Psoas muscle (tissue), 8 donors: ENCODE results near the gene DIPK1B. TPM values are rescaled to one million over a fixed set of nuclear protein-coding genes. Genes with fewer than 3 reads are reported as not detected.
A peak's percentile ranks its signal among the peaks of the same experiment; 100 is the strongest.

ENCODE experiments used
- ATAC-seq, 4 donors: fragments of 200-7000 bp; cut with Tn5 transposase; one replicate each; pipeline ENCODE4 v1.9.1; 2020; ENCODE audit warnings: moderate library complexity in 3 of 4, mild to moderate bottlenecking in 2 of 4
- DNase-seq, 2 donors: peaks; one replicate each; pipeline ENCODE4 v3.0.0-alpha.2; 2020
- H3K27ac ChIP-seq: fragments of 200-600 bp; one replicate; pipeline ENCODE4 v1.8.0; 2022
- H3K27me3 ChIP-seq, 3 donors: fragments of 200-600 bp in 1 of 3; one replicate each; pipeline versions ENCODE4 v1.6.1 to v1.8.0; 2013 to 2022; ENCODE audit warnings: low read length in 2 of 3, mild to moderate bottlenecking in 2 of 3, moderate library complexity in 1 of 3; ENCODE audit not compliant: insufficient read depth in 3 of 3
- H3K36me3 ChIP-seq, 2 donors: fragments of 200-600 bp in 1 of 2; one replicate each; pipeline versions ENCODE4 v1.6.1 to v1.8.0; 2013 to 2022; ENCODE audit warnings: low read depth in 1 of 2, mild to moderate bottlenecking in 1 of 2, moderate library complexity in 1 of 2; ENCODE audit not compliant: insufficient read depth in 1 of 2
- H3K4me1 ChIP-seq: fragments of 200-600 bp; one replicate; pipeline ENCODE4 v1.8.0; 2022
- H3K4me3 ChIP-seq: fragments of 200-600 bp; one replicate; pipeline ENCODE4 v1.8.0; 2022; ENCODE audit warnings: mild to moderate bottlenecking
- H3K9me3 ChIP-seq: fragments of 200-600 bp; one replicate; pipeline ENCODE4 v1.8.0; 2022
- WGBS, 3 donors: extraction: QIAGEN DNeasy Blood & Tissue Kit; methylation state at CpG; one replicate each; pipeline versions ENCODE4 v1.1.6 to v1.1.7; 2013; 5-methylcytosine and 5-hydroxymethylcytosine counted together
- intact Hi-C, 2 donors: fragments of 100-400 bp; cut with DNase I; formaldehyde crosslinking; loops; one replicate each; pipeline versions ENCODE4 v1.11.0 to v1.14.2; 2022
- polyA plus RNA-seq, 3 donors: library from polyadenylated mRNA; stranded (reverse); fragments of 200-250 nt; gene quantifications; one replicate each; pipeline ENCODE4 v1.2.3, GENCODE V29; 2013
- total RNA-seq, 4 donors: library from RNA; stranded (reverse); fragmentation: NEBNext Ultra II Directional in 2 of 4; extraction: Animal tissue kit (Norgen Biotek cat#: 25700) in 2 of 4; gene quantifications; one replicate each; pipeline versions ENCODE4 v1.2.1 to v1.2.4, GENCODE V29; 2021 to 2023
- TF ChIP-seq, protein P1 (sequence below): fragments of 200-600 bp; IDR thresholded peaks from one replicate; pipeline ENCODE4 v1.8.0; 2022; ENCODE audit warnings: antibody characterized with exemption
- donor health status: healthy with polysubstance abuse.
- donor health status: DM: no; HTN: no; CAD: no; lungs with moderate emphysema.
- donor health status: Bipolar disorder and iron deficiency.
- donor health status: healthy.
- donor health status: DM: yes; HTN: yes; CAD: no.
- donor health status: DM: no; HTN: no; CAD: no.
- donor health status: DM: no; HTN: no; CAD: no.
- donor health status: DM: yes; HTN: yes; CAD: no.

DIPK1B gene
- total and polyA plus RNA-seq, 7 donors: 1.4 to 5.3 (median 2.4) TPM

DNA sequence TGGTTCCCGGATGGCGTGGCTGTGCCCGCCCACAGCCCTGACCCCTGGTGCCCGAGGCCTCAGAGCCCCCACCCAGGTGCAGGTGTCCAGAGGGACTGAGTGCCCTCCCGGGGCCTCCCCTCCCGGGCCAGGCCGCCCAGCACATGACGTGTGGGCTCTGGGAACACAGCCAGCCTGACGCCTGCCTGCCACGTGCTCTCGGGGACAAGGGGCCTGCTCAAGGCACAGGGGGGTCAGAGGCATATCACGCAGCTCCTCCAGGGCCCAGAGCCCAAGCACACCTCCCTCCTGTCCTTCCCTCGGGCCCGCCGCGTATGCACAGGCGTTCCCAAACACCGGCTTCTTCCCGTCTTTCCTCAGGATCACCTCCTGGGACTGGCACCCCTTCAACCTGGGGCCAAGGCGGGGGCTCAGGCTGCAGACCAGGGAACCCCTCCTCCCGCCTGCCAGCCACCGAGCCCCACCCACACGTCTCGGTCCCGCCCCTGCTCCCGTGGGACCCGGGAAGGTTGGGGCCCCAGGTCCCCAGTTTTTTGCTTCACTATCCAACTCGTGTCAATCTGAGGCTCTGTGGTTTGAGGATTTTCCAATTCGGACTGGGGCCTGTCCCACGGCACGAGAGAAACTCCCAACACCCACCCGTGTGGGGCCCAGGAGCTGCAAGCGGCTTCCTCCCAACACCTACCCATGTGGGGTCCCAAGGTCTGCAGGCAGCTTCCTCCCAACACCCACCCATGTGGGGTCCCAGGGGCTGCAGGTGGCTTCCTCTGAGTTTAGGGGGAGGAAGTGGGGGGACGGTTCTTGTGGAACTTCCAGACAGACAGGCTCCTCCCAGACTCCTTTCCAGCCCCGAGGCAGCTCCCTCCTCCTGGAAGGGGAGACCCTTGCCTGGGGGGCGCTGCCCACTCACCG, 28.9 kb downstream of the DIPK1B start:
- H3K36me3 ChIP-seq: no peaks in the 10 kb centered on the region
- TF ChIP-seq, protein P1, sequence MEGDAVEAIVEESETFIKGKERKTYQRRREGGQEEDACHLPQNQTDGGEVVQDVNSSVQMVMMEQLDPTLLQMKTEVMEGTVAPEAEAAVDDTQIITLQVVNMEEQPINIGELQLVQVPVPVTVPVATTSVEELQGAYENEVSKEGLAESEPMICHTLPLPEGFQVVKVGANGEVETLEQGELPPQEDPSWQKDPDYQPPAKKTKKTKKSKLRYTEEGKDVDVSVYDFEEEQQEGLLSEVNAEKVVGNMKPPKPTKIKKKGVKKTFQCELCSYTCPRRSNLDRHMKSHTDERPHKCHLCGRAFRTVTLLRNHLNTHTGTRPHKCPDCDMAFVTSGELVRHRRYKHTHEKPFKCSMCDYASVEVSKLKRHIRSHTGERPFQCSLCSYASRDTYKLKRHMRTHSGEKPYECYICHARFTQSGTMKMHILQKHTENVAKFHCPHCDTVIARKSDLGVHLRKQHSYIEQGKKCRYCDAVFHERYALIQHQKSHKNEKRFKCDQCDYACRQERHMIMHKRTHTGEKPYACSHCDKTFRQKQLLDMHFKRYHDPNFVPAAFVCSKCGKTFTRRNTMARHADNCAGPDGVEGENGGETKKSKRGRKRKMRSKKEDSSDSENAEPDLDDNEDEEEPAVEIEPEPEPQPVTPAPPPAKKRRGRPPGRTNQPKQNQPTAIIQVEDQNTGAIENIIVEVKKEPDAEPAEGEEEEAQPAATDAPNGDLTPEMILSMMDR: no peak
- no peak for DNase-seq
- H3K4me1 ChIP-seq: no peaks in the 10 kb centered on the region
- ATAC-seq: peak in 1 of 4 donors; percentile 27
- H3K9me3 ChIP-seq: no peaks in the 10 kb centered on the region
- WGBS, 3 donors: 18 to 22% (median 20%) methylated on average over 31 to 37 of the region's 37 CpGs
- intact Hi-C loops: no loop called here
- no peak overlapping the region for H3K27ac ChIP-seq
- peaks cover 0 to 45% (median 16%) of the 10 kb centered on the region in 3 donors for H3K27me3 ChIP-seq
- no peak overlapping the region for H3K4me3 ChIP-seq

- TF ChIP-seq, protein P1: no peak
- DNase-seq (no peak), ATAC-seq (peak in 3 of 4 donors; percentile 15 to 38 (median 16))
- Histone ChIP-seq H3K27ac (no peak overlapping the region), H3K9me3 (no peaks in the 10 kb centered on the region), H3K4me1 (no peaks in the 10 kb centered on the region), H3K27me3 (peaks cover 0 to 45% (median 16%) of the 10 kb centered on the region in 3 donors), H3K4me3 (no peak overlapping the region), H3K36me3 (no peaks in the 10 kb centered on the region)
- intact Hi-C loops: no loop called here
- 24 to 33% (median 30%) methylated on average over 24 to 32 of the region's 32 CpGs for WGBS, 3 donors
Observed at GRCh38 chr9:136741883-136742571, 29.7 kb downstream of the DIPK1B start.

- H3K4me3 ChIP-seq: no peak within 1 kb of the TSS
- peak in 3 of 4 donors; percentile 4 to 32 (median 29) for ATAC-seq
- intact Hi-C loops: no loop called here
- no peaks in the 10 kb centered on the region for H3K9me3 ChIP-seq
- H3K27me3 ChIP-seq: peaks cover 0 to 45% (median 16%) of the 10 kb centered on the region in 3 donors
- no peak for DNase-seq
- TF ChIP-seq, protein P1: no peak
- H3K4me1 ChIP-seq: no peaks in the 10 kb centered on the region
- H3K36me3 ChIP-seq: no peaks in the 10 kb centered on the region
- no peak within 1 kb of the TSS for H3K27ac ChIP-seq
- 36 to 45% (median 36%) methylated on average over 17 to 25 of the region's 25 CpGs for WGBS, 3 donors
Observed at GRCh38 chr9:136742591-136743391, 30.4 kb downstream of the DIPK1B start, which contains the start of gene LCN10. Gene LCN10 (minus strand): TSS chr9:136742940. CDS start chr9:136742903, 37 bp downstream.

- no peak overlapping the region for H3K27ac ChIP-seq
- intact Hi-C loops: no loop called here
- no peaks in the 10 kb centered on the region for H3K4me1 ChIP-seq
- no peaks in the 10 kb centered on the region for H3K9me3 ChIP-seq
- H3K36me3 ChIP-seq: no peaks in the 10 kb centered on the region
- WGBS, 3 donors: 74 to 77% (median 77%) methylated on average over 16 of the region's 16 CpGs
- DNase-seq (no peak), ATAC-seq (no peak)
- TF ChIP-seq, protein P1: no peak
- H3K27me3 ChIP-seq: peaks cover 0 to 42% (median 16%) of the 10 kb centered on the region in 3 donors
- H3K4me3 ChIP-seq: no peak overlapping the region
Observed at GRCh38 chr9:136743639-136744211, 31.4 kb downstream of the DIPK1B start.
